AG04449 (cell line): ENCODE data around the gene FARS2.
"Not testable (repeated sequence)": the region's sequence is repeated elsewhere in the genome, so short reads cannot be mapped to it uniquely, and the experiment has no call there.

ENCODE experiments used
- CTCF ChIA-PET: fragments of 350-600 bp; formaldehyde crosslinking; extraction: SDS; loops from one replicate; lab custom pipeline; 2021; ENCODE audit warnings: antibody characterized with exemption; lab: Yijun Ruan, JAX
- POLR2A ChIA-PET: fragments of 400-600, 350-600 bp; formaldehyde crosslinking; extraction: SDS; loops from one replicate; lab custom pipeline; 2020; ENCODE audit warnings: antibody characterized with exemption, inconsistent platforms; lab: Yijun Ruan, JAX
- DNase-seq: peaks from one replicate; pipeline ENCODE4 v3.0.0-alpha.2; 2010; ENCODE audit warnings: low read depth, low spot score
- H3K4me3 ChIP-seq: 2 replicates; pipeline ENCODE4 v1.5.1; 2011; ENCODE audit warnings: low read depth, mild to moderate bottlenecking, control low read depth, low read length
- TF ChIP-seq, protein P1 (sequence below): IDR thresholded peaks from one replicate; pipeline ENCODE4 v1.5.1; 2011; ENCODE audit warnings: mild to moderate bottlenecking, moderate library complexity, low read length, control low read depth, inconsistent platforms; ENCODE audit not compliant: insufficient read depth; ENCODE audit errors: missing control alignments

FARS2 gene

DNA sequence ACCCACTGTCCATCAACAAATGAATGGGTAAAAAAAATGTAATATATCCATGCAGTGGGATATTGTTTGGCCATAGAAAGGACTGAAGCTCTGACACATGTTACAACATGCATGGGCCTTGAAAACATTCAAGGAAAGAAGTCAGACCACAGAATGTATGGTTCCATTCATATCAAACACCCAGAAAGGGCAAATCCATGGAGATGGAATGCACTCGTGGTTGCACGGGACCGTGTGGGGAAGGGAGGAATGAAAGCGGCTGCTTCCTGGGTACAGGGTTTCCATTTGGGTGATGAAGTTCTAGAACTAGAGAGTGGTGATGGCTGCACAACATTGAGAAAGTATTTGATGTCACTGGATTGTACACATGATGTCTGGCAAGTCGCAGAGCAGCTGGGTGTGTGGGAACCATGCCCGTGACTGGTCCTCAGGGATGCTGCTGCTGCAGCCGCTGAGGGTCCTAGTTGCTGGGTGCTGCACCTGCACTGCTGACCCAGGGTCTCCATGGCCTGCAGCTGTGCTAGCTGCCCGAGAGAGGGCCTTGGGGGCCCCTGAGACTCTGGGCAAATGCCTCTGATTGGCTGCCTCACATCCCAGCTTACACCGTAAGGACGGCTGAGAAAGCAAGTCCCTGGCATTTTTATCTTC lies 525.1 kb downstream of the FARS2 start:
- TF ChIP-seq, protein P1, sequence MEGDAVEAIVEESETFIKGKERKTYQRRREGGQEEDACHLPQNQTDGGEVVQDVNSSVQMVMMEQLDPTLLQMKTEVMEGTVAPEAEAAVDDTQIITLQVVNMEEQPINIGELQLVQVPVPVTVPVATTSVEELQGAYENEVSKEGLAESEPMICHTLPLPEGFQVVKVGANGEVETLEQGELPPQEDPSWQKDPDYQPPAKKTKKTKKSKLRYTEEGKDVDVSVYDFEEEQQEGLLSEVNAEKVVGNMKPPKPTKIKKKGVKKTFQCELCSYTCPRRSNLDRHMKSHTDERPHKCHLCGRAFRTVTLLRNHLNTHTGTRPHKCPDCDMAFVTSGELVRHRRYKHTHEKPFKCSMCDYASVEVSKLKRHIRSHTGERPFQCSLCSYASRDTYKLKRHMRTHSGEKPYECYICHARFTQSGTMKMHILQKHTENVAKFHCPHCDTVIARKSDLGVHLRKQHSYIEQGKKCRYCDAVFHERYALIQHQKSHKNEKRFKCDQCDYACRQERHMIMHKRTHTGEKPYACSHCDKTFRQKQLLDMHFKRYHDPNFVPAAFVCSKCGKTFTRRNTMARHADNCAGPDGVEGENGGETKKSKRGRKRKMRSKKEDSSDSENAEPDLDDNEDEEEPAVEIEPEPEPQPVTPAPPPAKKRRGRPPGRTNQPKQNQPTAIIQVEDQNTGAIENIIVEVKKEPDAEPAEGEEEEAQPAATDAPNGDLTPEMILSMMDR, result no peak
- DNase-seq, result no peak
- ChIA-PET CTCF (interaction anchor here (1.2 kb wide), 1 partner anchor 364 kb away, joined by 3 read pairs; no protein-coding TSS in a partner anchor), POLR2A (no interaction called here)
- no peak overlapping the region for H3K4me3 ChIP-seq

DNA sequence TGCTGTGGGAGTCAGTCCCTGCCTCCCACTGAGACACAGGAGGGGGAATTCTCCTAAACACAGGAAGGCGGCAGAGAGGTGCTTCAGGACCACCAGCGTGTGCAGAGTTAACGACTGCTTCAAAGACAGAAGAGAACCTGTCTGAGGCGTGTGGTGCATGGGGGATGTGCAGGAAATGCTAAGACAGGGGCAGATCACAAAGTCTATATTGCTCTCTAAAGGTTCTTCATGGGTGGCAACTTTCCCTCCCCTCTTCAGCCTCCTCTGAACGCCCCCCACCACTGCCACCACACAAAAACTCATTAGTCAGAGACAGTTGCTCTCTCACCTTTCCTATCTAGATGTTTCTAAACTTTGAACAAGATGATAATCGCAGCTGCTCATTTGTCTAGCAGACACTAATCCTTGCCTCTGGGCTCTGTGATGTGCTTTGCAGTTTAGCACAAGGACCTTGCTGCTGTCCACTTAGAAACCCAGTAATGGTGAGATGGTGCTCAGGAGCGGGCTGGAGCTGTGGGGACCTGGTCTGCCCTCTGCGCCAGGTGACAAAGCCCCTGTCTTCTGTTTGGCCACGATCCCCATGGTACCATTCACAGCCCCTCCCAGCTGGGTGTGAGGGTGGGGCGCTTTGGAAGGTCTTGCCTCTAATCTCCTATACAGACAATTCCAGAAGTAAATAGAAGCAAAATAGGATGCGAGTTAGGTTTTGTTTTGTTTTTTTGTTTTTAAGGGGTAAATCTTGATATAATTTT lies 525.8 kb downstream of the FARS2 start:
- no peak for DNase-seq
- CTCF ChIA-PET, result no interaction called here
- H3K4me3 ChIP-seq, result no peak overlapping the region
- TF ChIP-seq, protein P1, result no peak
- POLR2A ChIA-PET, result interaction anchor here (0.6 kb wide), 1 partner anchor 142 kb away, joined by 3 read pairs; no protein-coding TSS in a partner anchor

DNA sequence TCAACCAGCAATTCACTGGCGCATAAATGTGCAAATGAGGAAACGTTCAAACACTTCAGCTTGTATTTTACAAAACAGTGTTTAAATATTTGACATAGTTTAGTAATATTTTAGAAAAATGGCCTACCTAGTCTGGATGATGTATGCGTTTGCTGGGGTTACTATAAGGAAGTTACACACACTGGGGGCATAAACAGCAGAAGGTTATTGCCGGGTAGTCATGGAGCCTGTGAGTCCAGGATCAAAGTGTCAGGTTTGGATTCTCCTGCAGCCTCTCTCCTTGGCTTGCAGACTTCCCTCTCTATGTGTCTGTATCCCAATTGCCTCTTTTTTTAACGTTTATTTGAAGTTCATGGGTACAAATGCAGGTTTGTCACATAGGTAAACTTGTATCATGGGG lies 528.1 kb downstream of the FARS2 start:
- POLR2A ChIA-PET, CTCF ChIA-PET, DNase-seq, H3K4me3 ChIP-seq: not testable (repeated sequence)

DNA sequence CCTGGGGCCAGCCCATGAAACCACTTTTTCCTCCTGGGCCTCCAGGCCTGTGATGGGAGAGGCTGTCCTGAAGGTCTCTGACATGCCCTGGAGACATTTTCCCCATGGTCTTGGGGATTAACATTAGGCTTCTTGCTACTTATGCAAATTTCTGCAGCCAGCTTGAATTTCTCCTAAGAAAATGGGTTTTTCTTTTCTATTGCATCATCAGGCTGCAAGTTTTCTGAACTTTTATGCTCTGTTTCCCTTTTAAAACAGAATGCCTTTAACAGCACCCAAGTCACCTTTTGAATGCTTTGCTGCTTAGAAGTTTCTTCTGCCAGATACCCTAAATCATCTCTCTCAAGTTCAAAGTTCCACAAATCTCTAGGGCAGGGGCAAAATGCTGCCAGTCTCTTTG lies 535.2 kb downstream of the FARS2 start:
- POLR2A ChIA-PET, H3K4me3 ChIP-seq, DNase-seq: not testable (repeated sequence)
- CTCF ChIA-PET, result interaction anchor here (1.2 kb wide), 1 partner anchor 325 kb away, joined by 3 read pairs; no protein-coding TSS in a partner anchor

DNA sequence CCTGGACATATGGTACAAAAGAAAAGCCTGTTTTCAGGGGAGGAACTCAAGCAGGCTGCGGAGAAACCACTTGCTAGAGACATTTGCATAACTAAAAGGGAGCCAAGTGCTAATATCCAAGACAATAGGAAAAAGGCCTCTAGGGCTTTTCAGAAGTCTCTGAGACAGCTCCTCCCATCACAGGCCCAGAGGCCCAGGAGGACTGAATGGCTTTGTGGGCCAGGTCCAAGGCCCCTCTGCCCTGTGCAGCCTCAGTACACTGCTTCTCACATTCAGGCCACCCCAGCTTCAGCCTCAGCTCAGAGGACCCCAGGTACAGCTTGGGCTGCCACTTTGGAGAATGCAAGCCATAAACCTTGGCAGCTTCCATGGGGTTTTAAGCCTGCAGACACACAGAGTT lies 545.1 kb downstream of the FARS2 start:
- DNase-seq, CTCF ChIA-PET, POLR2A ChIA-PET, H3K4me3 ChIP-seq: not testable (repeated sequence)

DNA sequence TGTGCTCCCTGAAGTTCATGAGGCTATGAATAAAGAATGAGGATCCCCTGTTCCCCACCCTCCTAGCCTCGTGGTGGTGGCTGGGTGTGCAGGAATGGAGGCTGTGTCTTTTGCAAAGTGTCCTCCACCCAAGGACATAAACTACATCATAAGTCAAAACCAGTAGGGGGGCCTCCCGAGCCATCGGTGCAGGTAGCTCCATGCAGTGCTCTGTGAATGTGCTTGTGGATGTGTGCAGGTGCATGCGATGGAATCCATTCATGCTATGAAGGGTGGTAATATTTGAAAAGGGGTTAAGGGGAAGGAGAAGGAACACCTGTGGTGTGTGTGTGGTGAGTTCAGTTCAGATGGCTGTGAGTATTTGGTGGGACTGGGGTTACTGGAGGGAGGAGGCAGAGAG lies 548.1 kb downstream of the FARS2 start:
- ChIA-PET CTCF (no interaction called here), POLR2A (no interaction called here)
- no peak for DNase-seq
- TF ChIP-seq, protein P1, result no peak
- no peak overlapping the region for H3K4me3 ChIP-seq

DNA sequence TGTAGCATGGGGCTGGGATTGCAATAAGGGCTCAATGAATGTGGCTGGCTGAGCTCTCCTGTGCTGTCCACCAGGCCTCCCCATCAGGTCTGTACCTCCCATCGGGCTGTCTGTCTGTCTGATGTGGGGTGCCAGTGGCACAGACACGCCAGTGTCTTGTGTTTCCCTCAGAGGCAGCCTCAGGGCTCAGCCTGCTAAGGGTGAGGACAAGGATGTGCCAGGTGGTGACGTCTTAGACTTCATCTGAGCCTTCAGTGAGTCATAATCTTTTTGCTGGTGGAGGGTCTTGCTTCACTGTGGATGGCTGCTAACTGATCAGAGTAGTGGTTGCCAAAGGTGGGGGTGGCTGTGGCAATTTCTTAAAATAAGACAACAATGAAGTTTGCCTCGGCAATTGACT lies 550.7 kb downstream of the FARS2 start:
- CTCF ChIA-PET, result no interaction called here
- TF ChIP-seq, protein P1, result no peak
- DNase-seq, result no peak
- POLR2A ChIA-PET, result no interaction called here
- no peak overlapping the region for H3K4me3 ChIP-seq
